Left renal pelvis (tissue), 4 donors: Measurements from ENCODE around the gene NPRL2. TPM values are rescaled to one million over a fixed set of nuclear protein-coding genes. Genes with fewer than 3 reads are reported as not detected.

Source experiments
- polyA plus RNA-seq, 4 donors: library from polyadenylated mRNA; unstranded; fragments of 120-200 nt; gene quantifications; one replicate each; pipeline ENCODE4 v1.2.1, GENCODE V29; 2013; ENCODE audit not compliant: insufficient read length in 4 of 4

Gene NPRL2
- polyA plus RNA-seq, 4 donors: 23.9 to 35.7 (median 30.5) TPM

Other genes starting within 250 kb of the NPRL2 start
- 10 to 100 TPM; 67.3 to 91.6 (median 71.1) TPM for gene SEMA3F, start 195.5 kb downstream of the NPRL2 start, polyA plus RNA-seq
- gene GNAT1, start 159.2 kb downstream of the NPRL2 start, polyA plus RNA-seq: not detected
- gene SLC38A3, start 145.5 kb downstream of the NPRL2 start, polyA plus RNA-seq: 1 to 10 TPM; 3.2 to 7.1 (median 6.1) TPM
- 100 to 1,000 TPM; 190 to 248 (median 214) TPM for gene GNAI2, start 114.6 kb downstream of the NPRL2 start, polyA plus RNA-seq
- 100 to 1,000 TPM in 1 of 4 donors, 10 to 100 TPM in 3; 76.6 to 119 (median 92.0) TPM for gene SEMA3B, start 81.6 kb downstream of the NPRL2 start, polyA plus RNA-seq
- gene LSMEM2, start 71.7 kb downstream of the NPRL2 start, polyA plus RNA-seq: under 1 TPM; 0.27 to 0.72 (median 0.49) TPM
- 10 to 100 TPM; 33.8 to 53.5 (median 37.8) TPM for gene IFRD2, start 58.3 kb downstream of the NPRL2 start, polyA plus RNA-seq
- gene HYAL3, start 51.4 kb downstream of the NPRL2 start, polyA plus RNA-seq: 1 to 10 TPM; 2.8 to 3.7 (median 2.9) TPM
- 10 to 100 TPM in 1 of 4 donors, 1 to 10 TPM in 3; 6.9 to 12.2 (median 9.2) TPM for gene NAA80, start 51.4 kb downstream of the NPRL2 start, polyA plus RNA-seq
- gene HYAL1, start 47.2 kb downstream of the NPRL2 start, polyA plus RNA-seq: 1 to 10 TPM; 1.8 to 6.7 (median 5.8) TPM
- 10 to 100 TPM; 58.0 to 72.5 (median 67.3) TPM for gene HYAL2, start 28.0 kb downstream of the NPRL2 start, polyA plus RNA-seq
- 10 to 100 TPM; 15.8 to 27.0 (median 24.3) TPM for gene TUSC2, start 22.6 kb downstream of the NPRL2 start, polyA plus RNA-seq
- gene RASSF1, start 9.9 kb downstream of the NPRL2 start, polyA plus RNA-seq: 10 to 100 TPM; 15.7 to 36.9 (median 21.0) TPM
- 1 to 10 TPM; 3.1 to 4.1 (median 3.3) TPM for gene ZMYND10, start 5.0 kb downstream of the NPRL2 start, polyA plus RNA-seq
- gene CYB561D2, start 87 bp upstream of the NPRL2 start, polyA plus RNA-seq: 10 to 100 TPM; 12.5 to 16.3 (median 13.5) TPM
- 10 to 100 TPM; 32.4 to 44.0 (median 33.5) TPM for gene TMEM115, start 8.7 kb upstream of the NPRL2 start, polyA plus RNA-seq
- gene CACNA2D2, start 152.9 kb upstream of the NPRL2 start, polyA plus RNA-seq: 10 to 100 TPM in 3 of 4 donors, 1 to 10 TPM in 1; 7.2 to 17.1 (median 15.0) TPM
- 10 to 100 TPM; 15.4 to 21.3 (median 19.4) TPM for gene C3orf18, start 217.0 kb upstream of the NPRL2 start, polyA plus RNA-seq
- 10 to 100 TPM; 18.8 to 28.2 (median 20.9) TPM for gene HEMK1, start 218.7 kb upstream of the NPRL2 start, polyA plus RNA-seq